IMR-90 (cell line): Measurements from ENCODE around the gene SIX5. TPM values are rescaled to one million over a fixed set of nuclear protein-coding genes. Genes with fewer than 3 reads are reported as not detected.

Experiments used
- ATAC-seq: fragments of 200-7000 bp; cut with Tn5 transposase; 2 replicates; pipeline ENCODE4 v1.9.1; 2020; ENCODE audit warnings: low read depth, mild to moderate bottlenecking, moderate library complexity
- BruUV-seq: library from RNA; stranded (reverse); fragments of 400-500 nt; replicated peaks from 2 replicates; lab custom pipeline; 2021; lab: Mats Ljungman, UMichigan
- CTCF ChIA-PET: fragments of 300-600 bp; formaldehyde crosslinking; extraction: SDS; loops from one replicate; lab custom pipeline; 2021; ENCODE audit warnings: antibody characterized with exemption; lab: Yijun Ruan, JAX
- POLR2A ChIA-PET: fragments of 300-600 bp; sonication (Branson Sonifier 250); formaldehyde crosslinking; loops from one replicate; lab custom pipeline; 2022; ENCODE audit warnings: antibody characterized with exemption; ENCODE audit not compliant: unreplicated experiment; lab: Charles Lee
- DNase-seq: peaks from one replicate; pipeline ENCODE4 v3.0.0; 2013
- H2AFZ ChIP-seq: replicated peaks from 2 replicates; pipeline ENCODE3; 2013; ENCODE audit warnings: low read length, mild to moderate bottlenecking; ENCODE audit not compliant: poor library complexity
- H2AK5ac ChIP-seq: 2 replicates; pipeline ENCODE4 v1.6.1; 2013; ENCODE audit warnings: low read depth, low read length, inconsistent platforms
- H2AK9ac ChIP-seq: replicated peaks from 2 replicates; pipeline ENCODE3; 2013; ENCODE audit warnings: mild to moderate bottlenecking, low read depth, low read length, moderate library complexity; ENCODE audit not compliant: poor library complexity
- H2BK120ac ChIP-seq: 2 replicates; pipeline ENCODE4 v1.6.1; 2013; ENCODE audit warnings: low read depth, low read length, inconsistent platforms
- H2BK15ac ChIP-seq: 3 replicates; pipeline ENCODE4 v1.6.1; 2013; ENCODE audit warnings: low read depth, low read length, inconsistent platforms
- H2BK20ac ChIP-seq: 2 replicates; pipeline ENCODE4 v1.6.1; 2013; ENCODE audit warnings: low read depth, mild to moderate bottlenecking, inconsistent platforms, low read length, moderate library complexity
- H2BK5ac ChIP-seq: 2 replicates; pipeline ENCODE4 v1.6.1; 2013; ENCODE audit warnings: mild to moderate bottlenecking, low read depth, low read length, inconsistent platforms; ENCODE audit not compliant: poor library complexity, severe bottlenecking
- H3K14ac ChIP-seq: replicated peaks from 2 replicates; pipeline ENCODE4 v1.6.1; 2013; ENCODE audit warnings: low read depth, low read length, inconsistent platforms
- H3K18ac ChIP-seq: 2 replicates; pipeline ENCODE4 v1.6.1; 2013; ENCODE audit warnings: low read depth, low read length, control low read depth
- H3K23ac ChIP-seq: 2 replicates; pipeline ENCODE4 v1.6.1; 2013; ENCODE audit warnings: low read depth, low read length, inconsistent platforms
- H3K27ac ChIP-seq: 2 replicates; pipeline ENCODE4 v1.5.1; 2013; ENCODE audit warnings: mild to moderate bottlenecking, control low read depth, low read length; ENCODE audit not compliant: insufficient read depth
- H3K27me3 ChIP-seq: 2 replicates; pipeline ENCODE4 v1.6.1; 2013; ENCODE audit warnings: low read length; ENCODE audit not compliant: control insufficient read depth, insufficient read depth
- H3K36me3 ChIP-seq: 2 replicates; pipeline ENCODE4 v1.6.1; 2013; ENCODE audit warnings: low read length, mixed read lengths; ENCODE audit not compliant: control insufficient read depth, insufficient read depth
- H3K4ac ChIP-seq: 2 replicates; pipeline ENCODE4 v1.6.1; 2013; ENCODE audit warnings: low read depth, low read length, inconsistent platforms
- H3K4me1 ChIP-seq: 2 replicates; pipeline ENCODE4 v1.6.1; 2013; ENCODE audit warnings: low read length, mixed read lengths; ENCODE audit not compliant: control insufficient read depth, insufficient read depth
- H3K4me2 ChIP-seq: 2 replicates; pipeline ENCODE4 v1.6.1; 2013; ENCODE audit warnings: low read depth, mild to moderate bottlenecking, control low read depth, low read length, moderate library complexity
- H3K4me3 ChIP-seq: 2 replicates; pipeline ENCODE4 v1.5.1; 2013; ENCODE audit warnings: low read depth, mild to moderate bottlenecking, control low read depth, low read length, moderate library complexity; ENCODE audit not compliant: insufficient read depth
- H3K56ac ChIP-seq: 2 replicates; pipeline ENCODE4 v1.6.1; 2013; ENCODE audit warnings: low read length, inconsistent platforms; ENCODE audit not compliant: insufficient read depth; ENCODE audit errors: extremely low read depth
- H3K79me1 ChIP-seq, 2 experiments: 2 replicates each; pipeline ENCODE4 v1.6.1; 2013; ENCODE audit warnings: low read length in 2 of 2, inconsistent platforms in 1 of 2, low read depth in 1 of 2
- H3K9ac ChIP-seq: 2 replicates; pipeline ENCODE4 v1.6.1; 2013; ENCODE audit warnings: low read depth, low read length, control low read depth
- H3K9me1 ChIP-seq: 2 replicates; pipeline ENCODE4 v1.6.1; 2013; ENCODE audit warnings: low read length, inconsistent platforms; ENCODE audit not compliant: insufficient read depth
- H3K9me3 ChIP-seq: 2 replicates; pipeline ENCODE4 v1.6.1; 2013; ENCODE audit warnings: low read length; ENCODE audit not compliant: control insufficient read depth, insufficient read depth
- H4K20me1 ChIP-seq: 2 replicates; pipeline ENCODE4 v1.6.1; 2013; ENCODE audit warnings: low read length, inconsistent platforms; ENCODE audit not compliant: insufficient read depth
- H4K5ac ChIP-seq: 2 replicates; pipeline ENCODE4 v1.6.1; 2013; ENCODE audit warnings: mild to moderate bottlenecking, low read depth, low read length, control low read depth
- H4K8ac ChIP-seq, 2 experiments: 2 replicates each; pipeline ENCODE4 v1.6.1; 2013; ENCODE audit warnings: low read depth in 2 of 2, low read length in 2 of 2, control low read depth in 1 of 2, inconsistent platforms in 1 of 2
- H4K91ac ChIP-seq: 2 replicates; pipeline ENCODE4 v1.6.1; 2013; ENCODE audit warnings: low read depth, low read length, inconsistent platforms; ENCODE audit not compliant: insufficient read depth
- BHLHE40 ChIP-seq: fragments of 150-350 bp; IDR thresholded peaks from 2 replicates; pipeline ENCODE4 v1.6.1; 2016; ENCODE audit warnings: mild to moderate bottlenecking, low read depth, low read length
- CEBPB ChIP-seq: IDR thresholded peaks from 2 replicates; pipeline ENCODE4 v1.6.1; 2012; ENCODE audit warnings: low read depth, low read length, improper control_type of control experiment
- CHD1 ChIP-seq: IDR thresholded peaks from 2 replicates; pipeline ENCODE4 v1.6.1; 2012; ENCODE audit warnings: low read depth, low read length, improper control_type of control experiment
- CTCF ChIP-seq: conservative IDR thresholded peaks from 2 replicates; pipeline ENCODE4 v1.5.1; 2012; ENCODE audit warnings: mild to moderate bottlenecking, low read depth, low read length, improper control_type of control experiment
- ELK1 ChIP-seq: fragments of 150-350 bp; IDR thresholded peaks from 2 replicates; pipeline ENCODE4 v1.6.1; 2016; ENCODE audit warnings: low read depth, mild to moderate bottlenecking, low read length, moderate library complexity, borderline replicate concordance
- FOS ChIP-seq: fragments of 150-350 bp; IDR thresholded peaks from 2 replicates; pipeline ENCODE4 v1.6.1; 2016; ENCODE audit warnings: low read depth, low read length
- MAFK ChIP-seq: IDR thresholded peaks from 2 replicates; pipeline ENCODE4 v1.6.1; 2012; ENCODE audit warnings: low read depth, low read length, improper control_type of control experiment
- MAZ ChIP-seq: IDR thresholded peaks from 2 replicates; pipeline ENCODE4 v1.6.1; 2012; ENCODE audit warnings: low read depth, mild to moderate bottlenecking, low read length, improper control_type of control experiment, moderate library complexity, borderline replicate concordance
- MXI1 ChIP-seq: IDR thresholded peaks from 2 replicates; pipeline ENCODE4 v1.6.1; 2012; ENCODE audit warnings: low read depth, mild to moderate bottlenecking, low read length, moderate library complexity, borderline replicate concordance
- NFE2L2 ChIP-seq: fragments of 150-350 bp; IDR thresholded peaks from 2 replicates; pipeline ENCODE4 v1.6.1; 2016; ENCODE audit warnings: low read depth, mild to moderate bottlenecking, low read length
- POLR2A ChIP-seq: IDR thresholded peaks from 2 replicates; pipeline ENCODE4 v1.6.1; 2012; ENCODE audit warnings: mild to moderate bottlenecking, low read depth, low read length
- RAD21 ChIP-seq: IDR thresholded peaks from 2 replicates; pipeline ENCODE4 v1.6.1; 2012; ENCODE audit warnings: low read length, improper control_type of control experiment
- RCOR1 ChIP-seq: IDR thresholded peaks from 2 replicates; pipeline ENCODE4 v1.6.1; 2012; ENCODE audit warnings: mild to moderate bottlenecking, low read length, improper control_type of control experiment; ENCODE audit not compliant: insufficient replicate concordance
- RFX5 ChIP-seq: IDR thresholded peaks from 2 replicates; pipeline ENCODE4 v1.8.0; 2012; ENCODE audit warnings: low read depth, mild to moderate bottlenecking, low read length, moderate library complexity
- SMC3 ChIP-seq: fragments of 150-350 bp; IDR thresholded peaks from 2 replicates; pipeline ENCODE4 v1.6.1; 2016; ENCODE audit warnings: low read depth, mild to moderate bottlenecking, antibody characterized with exemption, low read length, moderate library complexity
- USF2 ChIP-seq: fragments of 150-350 bp; IDR thresholded peaks from 2 replicates; pipeline ENCODE4 v1.6.1; 2017; ENCODE audit warnings: mild to moderate bottlenecking, antibody characterized with exemption, low read length, low read depth
- WGBS, 2 experiments: methylation state at CpG; one replicate each; pipeline versions ENCODE4 v1.1.5 to v1.1.7; 2013; ENCODE audit warnings: missing lambda C conversion rate in 2 of 2; ENCODE audit not compliant: insufficient read length in 1 of 2; ENCODE audit errors: extremely low coverage in 2 of 2; 5-methylcytosine and 5-hydroxymethylcytosine counted together
- dilution Hi-C: fragments of 300-500 bp; cut with HindIII; formaldehyde crosslinking; loops from one replicate; pipeline ENCODE4 v1.14.3; 2018; ENCODE audit warnings: low sequenced_read_pairs; ENCODE audit not compliant: unreplicated experiment
- in situ Hi-C: fragments of 300-500 bp; cut with MboI; formaldehyde crosslinking; loops from 3 replicates; pipeline ENCODE4 v1.14.3; 2019; ENCODE audit warnings: low sequenced_read_pairs, inconsistent platforms, mixed read lengths
- intact Hi-C: fragments of 100-400 bp; cut with micrococcal nuclease; formaldehyde crosslinking; loops from 2 replicates; pipeline ENCODE4 v1.10.0; 2022
- polyA plus RNA-seq, 3 experiments: library from polyadenylated mRNA; depleted of rRNA; stranded (reverse); fragments of >200 nt; gene quantifications; 2 replicates each; pipeline ENCODE4 v1.2.3, GENCODE V29; 2012; ENCODE audit warnings: low replicate concordance in 1 of 3
- total RNA-seq: library from RNA; depleted of rRNA; stranded (reverse); fragments of >200 nt; gene quantifications from 2 replicates; pipeline ENCODE4 v1.2.3, GENCODE V29; 2012

Gene SIX5
- total and polyA plus RNA-seq, 2 of the 4 experiments (the other 2 are of a cell fraction): 0.90 to 15.5 TPM

DNA sequence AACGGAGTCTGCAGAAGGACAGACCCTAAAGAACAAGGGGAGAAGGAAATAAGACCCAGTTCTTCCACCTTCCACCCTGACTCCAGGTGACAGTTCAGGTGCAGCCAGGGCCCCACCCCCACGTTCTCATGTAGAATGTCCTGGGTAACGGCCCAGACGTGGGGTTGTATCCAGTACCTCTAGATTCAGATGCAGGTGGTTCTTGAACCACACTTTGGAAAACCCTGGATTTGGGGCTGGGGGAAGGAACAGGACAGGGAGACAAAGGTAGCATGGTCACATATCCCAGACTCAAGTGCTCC is 11.0 kb upstream of the SIX5 start:
- Histone ChIP-seq H2BK20ac (no peak overlapping the region), H3K9ac (no peak overlapping the region), H3K18ac (no peak overlapping the region), H4K91ac (no peak overlapping the region), H3K9me1 (peaks cover 19% of the 10 kb centered on the region), H4K8ac (no peak overlapping the region), H3K79me1 (peaks cover 28 to 72% of the 10 kb centered on the region in 2 experiments), H3K4ac (no peak overlapping the region), H3K4me1 (peaks cover 30% of the 10 kb centered on the region), H3K27ac (no peak overlapping the region), H3K36me3 (peaks cover 35% of the 10 kb centered on the region), H3K23ac (peak overlapping the region; percentile 60; the same call in 1 of the 2 replicates), H2AFZ (no peak overlapping the region), H3K27me3 (no peaks in the 10 kb centered on the region), H2BK5ac (no peak overlapping the region), H2AK9ac (peak overlapping the region; percentile 31), H3K4me2 (no peak overlapping the region; the same call in 1 of the 2 replicates), H2AK5ac (peak overlapping the region; percentile 26; the same call in 1 of the 2 replicates), H3K4me3 (no peak overlapping the region), H3K56ac (no peak overlapping the region), H2BK15ac (no peak overlapping the region), H3K14ac (no peak overlapping the region), H4K5ac (no peak overlapping the region), H3K9me3 (no peaks in the 10 kb centered on the region), H2BK120ac (no peak overlapping the region), H4K20me1 (peaks cover 30% of the 10 kb centered on the region)
- POLR2A ChIA-PET: no interaction called here
- CTCF ChIA-PET: no interaction called here
- no TSS peak for BruUV-seq
- dilution Hi-C loops: no loop called here
- WGBS, 2 experiments: no CpG with 5 or more reads among the region's 4 CpGs
- TF ChIP-seq SMC3 (no peak), BHLHE40 (no peak), MAZ (no peak), FOS (no peak), MXI1 (no peak), CHD1 (no peak), RAD21 (no peak), MAFK (no peak), ELK1 (no peak), CEBPB (no peak), CTCF (no peak), POLR2A (no peak), RCOR1 (no peak), USF2 (no peak), NFE2L2 (no peak), RFX5 (no peak)
- in situ Hi-C loops: no loop called here
- intact Hi-C loops: no loop called here
- DNase-seq: no peak
- no peak for ATAC-seq
